Measurements from ENCODE around the gene RGS11.

Gene RGS11

GRCh38 chr16:228151-228851 lies 47.4 kb downstream of the RGS11 start:
- DNase-seq (ENCODE audit: low spot score in 2 of 2) = no peak
- peak overlapping the region; percentile 93 for H3K27ac Mint-ChIP-seq
- H3K27me3 Mint-ChIP-seq = no peaks in the 10 kb centered on the region
- H3K4me3 Mint-ChIP-seq = peak overlapping the region; percentile 91
- no peak for ATAC-seq (ENCODE audit: low read depth)
- H3K9me3 Mint-ChIP-seq = no peaks in the 10 kb centered on the region
- H3K36me3 Mint-ChIP-seq = peaks cover 5% of the 10 kb centered on the region
- H3K4me1 Mint-ChIP-seq = peaks cover 16% of the 10 kb centered on the region

- H3K4me3 Mint-ChIP-seq = no peak overlapping the region
- H3K9me3 Mint-ChIP-seq = no peaks in the 10 kb centered on the region
- H3K27ac Mint-ChIP-seq = no peak overlapping the region
- peaks cover 21% of the 10 kb centered on the region for H3K36me3 Mint-ChIP-seq
- H3K27me3 Mint-ChIP-seq = no peaks in the 10 kb centered on the region
- peaks cover 6% of the 10 kb centered on the region for H3K4me1 Mint-ChIP-seq
- ATAC-seq (ENCODE audit: low read depth) (no peak), DNase-seq (ENCODE audit: low spot score in 2 of 2) (no peak)
Measured at GRCh38 chr16:220021-220420, 55.7 kb downstream of the RGS11 start.
